ENCODE data around the gene SLC15A3.

- TF ChIP-seq CTCF (IDR thresholded peaks at IDR 0.05), result no peak
- TF ChIP-seq POLR2A (IDR thresholded peaks at IDR 0.05), result no peak
Observed at GRCh38 chr11:60960405-60960804, 8.4 kb upstream of the SLC15A3 start.
